ENCODE data around the gene CTNNBIP1.

Gene CTNNBIP1

GRCh38 chr1:9878404-9878803, 31.7 kb downstream of the CTNNBIP1 start (continued):
- TF ChIP-seq PATZ1 (CRISPR knock-in tag; IDR thresholded peaks at IDR 0.05; ENCODE audit: borderline replicate concordance) (no peak), ZNF565 (CRISPR knock-in tag; conservative IDR thresholded peaks at IDR 0.05; ENCODE audit: low read depth) (no peak), GLIS3 (CRISPR knock-in tag; IDR thresholded peaks at IDR 0.05) (no peak)

DNA sequence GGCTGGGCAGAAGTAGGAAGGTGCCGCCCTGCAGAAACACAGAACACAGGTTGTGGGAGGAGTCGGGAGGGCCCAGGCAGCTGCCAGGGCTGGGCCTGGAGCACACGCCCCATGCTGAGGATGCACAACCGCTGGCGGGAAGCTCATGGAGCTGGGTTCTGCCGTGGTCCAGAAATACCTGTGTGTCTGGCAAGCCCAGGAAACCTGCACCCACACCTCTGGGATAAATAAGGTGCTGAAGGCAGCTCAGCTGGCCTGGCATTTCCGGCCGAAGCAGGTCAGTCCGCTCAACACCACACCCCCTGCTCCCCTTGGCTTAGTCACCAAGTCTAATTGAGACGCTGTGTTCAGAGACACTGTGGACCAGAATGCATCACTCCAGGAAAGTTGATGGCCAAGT, 32.1 kb downstream of the CTNNBIP1 start:
- no peak for ATAC-seq
- TF ChIP-seq ZFP3 (CRISPR knock-in tag; IDR thresholded peaks at IDR 0.05) (no peak), ZFP30 (CRISPR knock-in tag; IDR thresholded peaks at IDR 0.05) (no peak), PATZ1 (CRISPR knock-in tag; IDR thresholded peaks at IDR 0.05; ENCODE audit: borderline replicate concordance) (no peak), ESRRG (CRISPR knock-in tag; IDR thresholded peaks at IDR 0.05) (no peak), RARB (CRISPR knock-in tag; IDR thresholded peaks at IDR 0.05) (no peak), GLIS3 (CRISPR knock-in tag; IDR thresholded peaks at IDR 0.05) (no peak), CREB5 (CRISPR knock-in tag; IDR thresholded peaks at IDR 0.05; ENCODE audit: low read depth) (no peak), ZC3H10 (CRISPR knock-in tag; IDR thresholded peaks at IDR 0.05) (no peak), TOX (CRISPR knock-in tag; IDR thresholded peaks at IDR 0.05; ENCODE audit: borderline replicate concordance) (no peak), TCF4 (CRISPR knock-in tag; IDR thresholded peaks at IDR 0.05; ENCODE audit: borderline replicate concordance) (no peak), PPARA (CRISPR knock-in tag; IDR thresholded peaks at IDR 0.05; ENCODE audit: borderline replicate concordance) (no peak), ARNTL (CRISPR knock-in tag; IDR thresholded peaks at IDR 0.05; ENCODE audit: borderline replicate concordance, low read depth) (no peak), CSDC2 (CRISPR knock-in tag; IDR thresholded peaks at IDR 0.05) (no peak), ZNF565 (CRISPR knock-in tag; conservative IDR thresholded peaks at IDR 0.05; ENCODE audit: low read depth) (no peak), ISL1 (CRISPR knock-in tag; IDR thresholded peaks at IDR 0.05) (no peak)
- TF ChIP-seq, protein P1, sequence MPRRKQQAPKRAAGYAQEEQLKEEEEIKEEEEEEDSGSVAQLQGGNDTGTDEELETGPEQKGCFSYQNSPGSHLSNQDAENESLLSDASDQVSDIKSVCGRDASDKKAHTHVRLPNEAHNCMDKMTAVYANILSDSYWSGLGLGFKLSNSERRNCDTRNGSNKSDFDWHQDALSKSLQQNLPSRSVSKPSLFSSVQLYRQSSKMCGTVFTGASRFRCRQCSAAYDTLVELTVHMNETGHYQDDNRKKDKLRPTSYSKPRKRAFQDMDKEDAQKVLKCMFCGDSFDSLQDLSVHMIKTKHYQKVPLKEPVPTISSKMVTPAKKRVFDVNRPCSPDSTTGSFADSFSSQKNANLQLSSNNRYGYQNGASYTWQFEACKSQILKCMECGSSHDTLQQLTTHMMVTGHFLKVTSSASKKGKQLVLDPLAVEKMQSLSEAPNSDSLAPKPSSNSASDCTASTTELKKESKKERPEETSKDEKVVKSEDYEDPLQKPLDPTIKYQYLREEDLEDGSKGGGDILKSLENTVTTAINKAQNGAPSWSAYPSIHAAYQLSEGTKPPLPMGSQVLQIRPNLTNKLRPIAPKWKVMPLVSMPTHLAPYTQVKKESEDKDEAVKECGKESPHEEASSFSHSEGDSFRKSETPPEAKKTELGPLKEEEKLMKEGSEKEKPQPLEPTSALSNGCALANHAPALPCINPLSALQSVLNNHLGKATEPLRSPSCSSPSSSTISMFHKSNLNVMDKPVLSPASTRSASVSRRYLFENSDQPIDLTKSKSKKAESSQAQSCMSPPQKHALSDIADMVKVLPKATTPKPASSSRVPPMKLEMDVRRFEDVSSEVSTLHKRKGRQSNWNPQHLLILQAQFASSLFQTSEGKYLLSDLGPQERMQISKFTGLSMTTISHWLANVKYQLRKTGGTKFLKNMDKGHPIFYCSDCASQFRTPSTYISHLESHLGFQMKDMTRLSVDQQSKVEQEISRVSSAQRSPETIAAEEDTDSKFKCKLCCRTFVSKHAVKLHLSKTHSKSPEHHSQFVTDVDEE (CRISPR knock-in tag; IDR thresholded peaks at IDR 0.05), result no peak
- TF ChIP-seq, protein P2, sequence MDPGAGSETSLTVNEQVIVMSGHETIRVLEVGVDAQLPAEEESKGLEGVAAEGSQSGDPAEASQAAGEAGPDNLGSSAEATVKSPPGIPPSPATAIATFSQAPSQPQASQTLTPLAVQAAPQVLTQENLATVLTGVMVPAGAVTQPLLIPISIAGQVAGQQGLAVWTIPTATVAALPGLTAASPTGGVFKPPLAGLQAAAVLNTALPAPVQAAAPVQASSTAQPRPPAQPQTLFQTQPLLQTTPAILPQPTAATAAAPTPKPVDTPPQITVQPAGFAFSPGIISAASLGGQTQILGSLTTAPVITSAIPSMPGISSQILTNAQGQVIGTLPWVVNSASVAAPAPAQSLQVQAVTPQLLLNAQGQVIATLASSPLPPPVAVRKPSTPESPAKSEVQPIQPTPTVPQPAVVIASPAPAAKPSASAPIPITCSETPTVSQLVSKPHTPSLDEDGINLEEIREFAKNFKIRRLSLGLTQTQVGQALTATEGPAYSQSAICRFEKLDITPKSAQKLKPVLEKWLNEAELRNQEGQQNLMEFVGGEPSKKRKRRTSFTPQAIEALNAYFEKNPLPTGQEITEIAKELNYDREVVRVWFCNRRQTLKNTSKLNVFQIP (CRISPR knock-in tag; IDR thresholded peaks at IDR 0.05; ENCODE audit: borderline replicate concordance, low read depth), result no peak

DNA sequence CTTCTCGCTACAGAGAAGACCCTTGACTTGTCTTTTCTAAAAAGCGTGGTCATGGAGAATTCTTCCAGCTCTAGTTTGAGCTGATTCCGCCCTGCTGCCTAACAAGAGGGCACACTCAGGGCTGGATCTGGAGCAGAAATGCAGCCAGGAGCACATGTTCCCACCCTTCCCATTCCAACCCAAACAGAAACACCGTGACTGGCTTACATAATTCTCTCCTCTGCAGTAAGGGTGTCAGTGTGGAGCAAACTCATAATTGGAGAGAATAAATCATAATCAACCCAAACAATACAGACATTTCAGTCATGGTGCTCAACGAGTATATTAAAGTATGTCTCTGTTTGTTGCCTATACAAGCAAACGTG, 34.5 kb downstream of the CTNNBIP1 start:
- TF ChIP-seq RARB (CRISPR knock-in tag; IDR thresholded peaks at IDR 0.05), result no peak
- no peak for TF ChIP-seq BACH2 (CRISPR knock-in tag; IDR thresholded peaks at IDR 0.05; ENCODE audit: borderline replicate concordance)
- TF ChIP-seq, protein P1 (CRISPR knock-in tag; IDR thresholded peaks at IDR 0.05), result no peak
- TF ChIP-seq TCF4 (CRISPR knock-in tag; IDR thresholded peaks at IDR 0.05; ENCODE audit: borderline replicate concordance), result no peak
- TF ChIP-seq ZFP30 (CRISPR knock-in tag; IDR thresholded peaks at IDR 0.05), result no peak
- TF ChIP-seq SNAI2 (CRISPR knock-in tag; IDR thresholded peaks at IDR 0.05), result no peak
- TF ChIP-seq, protein P2 (CRISPR knock-in tag; IDR thresholded peaks at IDR 0.05; ENCODE audit: borderline replicate concordance, low read depth), result no peak
- TF ChIP-seq ESRRG (CRISPR knock-in tag; IDR thresholded peaks at IDR 0.05), result no peak
- no peak for TF ChIP-seq ARNTL (CRISPR knock-in tag; IDR thresholded peaks at IDR 0.05; ENCODE audit: borderline replicate concordance, low read depth)
- TF ChIP-seq CSDC2 (CRISPR knock-in tag; IDR thresholded peaks at IDR 0.05), result no peak
- TF ChIP-seq GLIS3 (CRISPR knock-in tag; IDR thresholded peaks at IDR 0.05), result no peak
- TF ChIP-seq ZFP3 (CRISPR knock-in tag; IDR thresholded peaks at IDR 0.05), result no peak
- ATAC-seq, result no peak
